VCaP (cell line): ENCODE results near the gene UCK1.
"Not testable (repeated sequence)": the region's sequence is repeated elsewhere in the genome, so short reads cannot be mapped to it uniquely, and the experiment has no call there.

Experiments
- H3K27ac ChIP-seq: fragments of 450-650 bp; 2 replicates; pipeline ENCODE4 v1.5.1; 2017
- CTCF ChIP-seq: fragments of 450-650 bp; conservative IDR thresholded peaks from 2 replicates; pipeline ENCODE4 v1.5.1; 2017; ENCODE audit warnings: mild to moderate bottlenecking, moderate library complexity

The UCK1 gene

GRCh38 chr9:131518553-131518952 lies 12.5 kb downstream of the UCK1 start:
- no peak for TF ChIP-seq CTCF
- H3K27ac ChIP-seq = no peak overlapping the region

- no peak overlapping the region for H3K27ac ChIP-seq
- no peak for TF ChIP-seq CTCF
Measured at GRCh38 chr9:131517761-131518190, 13.3 kb downstream of the UCK1 start.

GRCh38 chr9:131516930-131517329 lies 14.1 kb downstream of the UCK1 start:
- no peak for TF ChIP-seq CTCF
- no peak overlapping the region for H3K27ac ChIP-seq

- TF ChIP-seq CTCF = no peak
- no peak overlapping the region for H3K27ac ChIP-seq
Measured at GRCh38 chr9:131516100-131516499, 15.0 kb downstream of the UCK1 start.

GRCh38 chr9:131515559-131516031 lies 15.5 kb downstream of the UCK1 start:
- H3K27ac ChIP-seq = not testable (repeated sequence)

- TF ChIP-seq CTCF = no peak
- H3K27ac ChIP-seq = no peak overlapping the region
Measured at GRCh38 chr9:131513177-131513576, 17.9 kb downstream of the UCK1 start.

- no peak overlapping the region for H3K27ac ChIP-seq
- no peak for TF ChIP-seq CTCF
Measured at GRCh38 chr9:131511880-131512279, 19.2 kb downstream of the UCK1 start.

GRCh38 chr9:131511416-131511815 lies 19.6 kb downstream of the UCK1 start:
- TF ChIP-seq CTCF = no peak
- no peak overlapping the region for H3K27ac ChIP-seq
